Caki2 (cell line): Measurements from ENCODE around the gene SMIM10. TPM values are rescaled to one million over a fixed set of nuclear protein-coding genes. Genes with fewer than 3 reads are reported as not detected.
A peak's percentile ranks its signal among the peaks of the same experiment; 100 is the strongest.
"Not testable (repeated sequence)": the region's sequence is repeated elsewhere in the genome, so short reads cannot be mapped to it uniquely, and the experiment has no call there.

Experiments
- DNase-seq: peaks from one replicate; pipeline ENCODE4 v3.0.0-alpha.2; 2015; ENCODE audit warnings: low read depth
- in situ Hi-C: cut with HindIII; loops from 2 replicates; pipeline ENCODE4 v1.10.0; 2016; ENCODE audit warnings: low sequenced_read_pairs, low pct_unique_long_range_greater_than_20kb, mixed read lengths
- total RNA-seq: library from RNA; depleted of rRNA; stranded (reverse); fragments of >200 nt; shearing (Covaris generic); gene quantifications from 2 replicates; pipeline ENCODE4 v1.2.3, GENCODE V29; 2014; ENCODE audit warnings: low replicate concordance; rRNA removed

Gene SMIM10
- 11.8 and 20.0 TPM in 2 replicates for total RNA-seq

- in situ Hi-C loops = no loop called here
- DNase-seq = peak; percentile 70
Measured at GRCh38 chrX:134990801-134991481, at the start of gene SMIM10. Gene SMIM10 (plus strand): TSS chrX:134990991. CDS start chrX:134991096, 105 bp downstream.

GRCh38 chrX:134946364-134946763 lies 44.4 kb upstream of the SMIM10 start:
- in situ Hi-C loops, DNase-seq: not testable (repeated sequence)

- in situ Hi-C loops = no loop called here
- DNase-seq = peak; percentile 93
Measured at GRCh38 chrX:134948333-134949241, 42.2 kb upstream of the SMIM10 start.

GRCh38 chrX:134949271-134949670 lies 41.5 kb upstream of the SMIM10 start:
- in situ Hi-C loops = no loop called here
- no peak for DNase-seq

GRCh38 chrX:134957836-134958235 lies 33.0 kb upstream of the SMIM10 start:
- in situ Hi-C loops = no loop called here
- DNase-seq = no peak

GRCh38 chrX:134960366-134960765 lies 30.4 kb upstream of the SMIM10 start:
- in situ Hi-C loops, DNase-seq: not testable (repeated sequence)

GRCh38 chrX:134963041-134963440 lies 27.8 kb upstream of the SMIM10 start:
- DNase-seq = no peak
- in situ Hi-C loops = no loop called here

- in situ Hi-C loops = no loop called here
- no peak for DNase-seq
Measured at GRCh38 chrX:134969726-134970125, 21.1 kb upstream of the SMIM10 start.

- in situ Hi-C loops = no loop called here
- DNase-seq = no peak
Measured at GRCh38 chrX:134971926-134972325, 18.9 kb upstream of the SMIM10 start.

GRCh38 chrX:134975516-134975915 lies 15.3 kb upstream of the SMIM10 start:
- in situ Hi-C loops = no loop called here
- DNase-seq = no peak

- in situ Hi-C loops = no loop called here
- DNase-seq = no peak
Measured at GRCh38 chrX:134981910-134982309, 8.9 kb upstream of the SMIM10 start.

- in situ Hi-C loops = no loop called here
- DNase-seq = no peak
Measured at GRCh38 chrX:134982748-134983147, 8.0 kb upstream of the SMIM10 start.

GRCh38 chrX:134985479-134985878 lies 5.3 kb upstream of the SMIM10 start:
- DNase-seq = no peak
- in situ Hi-C loops = no loop called here

- in situ Hi-C loops = no loop called here
Measured at GRCh38 chrX:134990475-134990800, 353 bp upstream of the SMIM10 start.

GRCh38 chrX:134997646-134998045 lies 6.9 kb downstream of the SMIM10 start:
- no peak for DNase-seq
- in situ Hi-C loops = no loop called here

More at GRCh38 chrX:134990475-134990800, 353 bp upstream of the SMIM10 start:
- DNase-seq = no peak

- in situ Hi-C loops = no loop called here
- no peak for DNase-seq
Measured at GRCh38 chrX:134998246-134998645, 7.5 kb downstream of the SMIM10 start.

GRCh38 chrX:134999469-134999868 lies 8.7 kb downstream of the SMIM10 start:
- in situ Hi-C loops = no loop called here
- DNase-seq = peak; percentile 34

GRCh38 chrX:135000516-135000915 lies 9.7 kb downstream of the SMIM10 start:
- in situ Hi-C loops = no loop called here
- DNase-seq = no peak

GRCh38 chrX:135003876-135004623 lies 13.3 kb downstream of the SMIM10 start:
- in situ Hi-C loops = no loop called here

More at GRCh38 chrX:135003876-135004623, 13.3 kb downstream of the SMIM10 start:
- peak; percentile 87 for DNase-seq
